Kidney epithelial cell (primary cell): ENCODE measurements around the gene SLC7A6OS. TPM values are rescaled to one million over a fixed set of nuclear protein-coding genes. Genes with fewer than 3 reads are reported as not detected.
A peak's percentile ranks its signal among the peaks of the same experiment; 100 is the strongest.

ENCODE experiments used
- DNase-seq: peaks from one replicate; pipeline ENCODE4 v3.0.0-alpha.2; 2010; ENCODE audit warnings: low read depth
- H3K27me3 ChIP-seq: 2 replicates; pipeline ENCODE4 v1.6.0; 2011; ENCODE audit warnings: low read length; ENCODE audit not compliant: control insufficient read depth, insufficient read depth
- H3K36me3 ChIP-seq: 2 replicates; pipeline ENCODE4 v1.5.1; 2011; ENCODE audit warnings: low read length; ENCODE audit not compliant: control insufficient read depth, insufficient read depth
- H3K4me3 ChIP-seq: 2 replicates; pipeline ENCODE4 v1.5.1; 2011; ENCODE audit warnings: low read depth, mild to moderate bottlenecking, control low read depth, low read length
- CTCF ChIP-seq: IDR thresholded peaks from 2 replicates; pipeline ENCODE4 v1.5.1; 2011; ENCODE audit warnings: mild to moderate bottlenecking, moderate library complexity, low read length, control low read depth, inconsistent platforms; ENCODE audit not compliant: insufficient read depth, poor library complexity, severe bottlenecking
- total RNA-seq: library from RNA; depleted of rRNA; stranded (reverse); fragments of >200 nt; gene quantifications from 2 replicates; pipeline ENCODE4 v1.2.3, GENCODE V29; 2015

Gene SLC7A6OS
- total RNA-seq, 1 donor from 2014 or later, result 10.4 TPM

- peaks cover 1% of the 10 kb centered on the region for H3K36me3 ChIP-seq
- no peak for DNase-seq
- TF ChIP-seq CTCF, result no peak
These were observed 8.6 kb upstream of the SLC7A6OS start for GRCh38 chr16:68319185-68319908.

GRCh38 chr16:68313116-68313515 lies 2.4 kb upstream of the SLC7A6OS start:
- peaks cover 1% of the 10 kb centered on the region for H3K36me3 ChIP-seq
- no peak for TF ChIP-seq CTCF
- DNase-seq, result no peak
- H3K27me3 ChIP-seq, result no peaks in the 10 kb centered on the region
- no peak overlapping the region for H3K4me3 ChIP-seq

More at GRCh38 chr16:68319185-68319908, 8.6 kb upstream of the SLC7A6OS start:
- Histone ChIP-seq H3K4me3 (no peak overlapping the region), H3K27me3 (no peaks in the 10 kb centered on the region)

- TF ChIP-seq CTCF, result no peak
- Histone ChIP-seq H3K4me3 (peak overlapping the region; percentile 88), H3K27me3 (no peaks in the 10 kb centered on the region), H3K36me3 (no peaks in the 10 kb centered on the region)
- no peak for DNase-seq
These were observed 341 bp downstream of the SLC7A6OS start for GRCh38 chr16:68310437-68310773.

GRCh38 chr16:68309799-68310198 lies 947 bp downstream of the SLC7A6OS start:
- DNase-seq, result no peak
- Histone ChIP-seq H3K36me3 (no peaks in the 10 kb centered on the region), H3K4me3 (peak overlapping the region; percentile 88), H3K27me3 (no peaks in the 10 kb centered on the region)
- TF ChIP-seq CTCF, result no peak

- Histone ChIP-seq H3K4me3 (no peak overlapping the region), H3K36me3 (no peaks in the 10 kb centered on the region), H3K27me3 (no peaks in the 10 kb centered on the region)
- TF ChIP-seq CTCF, result no peak
- no peak for DNase-seq
These were observed 4.1 kb downstream of the SLC7A6OS start for GRCh38 chr16:68306633-68307032.
